Stimulated activated CD8-positive, alpha-beta memory T cell treated with anti-CD3 and anti-CD28 coated beads, Interleukin-7, amount 100 ng/mL, for 24 hours (primary cell): ENCODE measurements around the gene DHRSX.
"Not testable (repeated sequence)": the region's sequence is repeated elsewhere in the genome, so short reads cannot be mapped to it uniquely, and the experiment has no call there.

Experiments used
- DNase-seq: peaks from one replicate; pipeline ENCODE4 v3.0.0-alpha.2; 2020; ENCODE audit warnings: low read depth

Gene DHRSX

GRCh38 chrX:2456091-2456490, 44.7 kb downstream of the DHRSX start:
- DNase-seq: not testable (repeated sequence)

GRCh38 chrX:2454620-2455019, 46.2 kb downstream of the DHRSX start:
- not testable (repeated sequence) for DNase-seq

- DNase-seq: no peak
Observed at GRCh38 chrX:2452799-2453198, 48.0 kb downstream of the DHRSX start.

- no peak for DNase-seq
Observed at GRCh38 chrX:2452317-2452784, 48.4 kb downstream of the DHRSX start.

- no peak for DNase-seq
Observed at GRCh38 chrX:2451501-2452316, 49.1 kb downstream of the DHRSX start.

GRCh38 chrX:2450681-2451080, 50.1 kb downstream of the DHRSX start:
- DNase-seq: no peak

GRCh38 chrX:2449135-2449886, 51.5 kb downstream of the DHRSX start:
- DNase-seq: no peak

GRCh38 chrX:2447484-2447883, 53.3 kb downstream of the DHRSX start:
- no peak for DNase-seq

GRCh38 chrX:2446815-2447214, 54.0 kb downstream of the DHRSX start:
- DNase-seq: no peak

- no peak for DNase-seq
Observed at GRCh38 chrX:2445662-2446623, 54.8 kb downstream of the DHRSX start.

- no peak for DNase-seq
Observed at GRCh38 chrX:2442694-2443093, 58.1 kb downstream of the DHRSX start.

- no peak for DNase-seq
Observed at GRCh38 chrX:2441466-2441865, 59.3 kb downstream of the DHRSX start.

- DNase-seq: no peak
Observed at GRCh38 chrX:2439613-2440012, 61.2 kb downstream of the DHRSX start.

GRCh38 chrX:2435465-2435864, 65.3 kb downstream of the DHRSX start:
- no peak for DNase-seq

- no peak for DNase-seq
Observed at GRCh38 chrX:2434270-2435163, 66.3 kb downstream of the DHRSX start.

- no peak for DNase-seq
Observed at GRCh38 chrX:2432298-2432863, 68.4 kb downstream of the DHRSX start.

GRCh38 chrX:2430265-2430825, 70.4 kb downstream of the DHRSX start:
- DNase-seq: no peak

GRCh38 chrX:2427737-2428136, 73.0 kb downstream of the DHRSX start:
- DNase-seq: no peak

GRCh38 chrX:2427147-2427546, 73.6 kb downstream of the DHRSX start:
- no peak for DNase-seq

- DNase-seq: no peak
Observed at GRCh38 chrX:2426289-2426882, 74.4 kb downstream of the DHRSX start.
